Mesendoderm (in vitro differentiated cells): ENCODE data around the gene PARK7.

Source experiments
- DNase-seq: peaks from one replicate; pipeline ENCODE4 v3.0.0; 2013
- H2AK5ac ChIP-seq: 2 replicates; pipeline ENCODE4 v1.6.1; 2013; ENCODE audit warnings: low read length, inconsistent platforms
- H2BK120ac ChIP-seq: 2 replicates; pipeline ENCODE4 v1.6.1; 2013; ENCODE audit warnings: low read depth, mild to moderate bottlenecking, low read length, moderate library complexity, mixed read lengths
- H2BK15ac ChIP-seq: replicated peaks from 2 replicates; pipeline ENCODE4 v1.6.1; 2013; ENCODE audit warnings: low read depth, mild to moderate bottlenecking, moderate library complexity
- H2BK5ac ChIP-seq: 2 replicates; pipeline ENCODE4 v1.6.1; 2013; ENCODE audit warnings: low read length, inconsistent platforms
- H3K18ac ChIP-seq: 2 replicates; pipeline ENCODE4 v1.6.1; 2013; ENCODE audit warnings: mild to moderate bottlenecking, low read length, mixed read lengths
- H3K23ac ChIP-seq: one replicate; pipeline ENCODE4 v1.6.1; 2013; ENCODE audit warnings: low read length
- H3K27ac ChIP-seq: 2 replicates; pipeline ENCODE4 v1.5.1; 2013; ENCODE audit warnings: low read depth, mild to moderate bottlenecking, inconsistent platforms, low read length, moderate library complexity
- H3K27me3 ChIP-seq: 2 replicates; pipeline ENCODE4 v1.6.1; 2013; ENCODE audit warnings: low read length, control low read depth, mild to moderate bottlenecking, inconsistent platforms; ENCODE audit not compliant: insufficient read depth, poor library complexity
- H3K36me3 ChIP-seq: 2 replicates; pipeline ENCODE4 v1.6.1; 2013; ENCODE audit warnings: low read length, inconsistent platforms; ENCODE audit not compliant: control insufficient read depth, insufficient read depth
- H3K4ac ChIP-seq: one replicate; pipeline ENCODE4 v1.6.1; 2013; ENCODE audit warnings: low read depth, mild to moderate bottlenecking, low read length, moderate library complexity
- H3K4me1 ChIP-seq: 2 replicates; pipeline ENCODE4 v1.6.1; 2013; ENCODE audit warnings: low read depth, low read length, inconsistent platforms; ENCODE audit not compliant: control insufficient read depth
- H3K4me2 ChIP-seq: 2 replicates; pipeline ENCODE4 v1.6.1; 2013; ENCODE audit warnings: low read length
- H3K4me3 ChIP-seq: 2 replicates; pipeline ENCODE4 v1.5.1; 2013; ENCODE audit warnings: mild to moderate bottlenecking, low read length
- H3K56ac ChIP-seq: one replicate; pipeline ENCODE4 v1.6.1; 2013; ENCODE audit warnings: low read length
- H3K79me1 ChIP-seq: 2 replicates; pipeline ENCODE4 v1.6.1; 2013; ENCODE audit warnings: low read length, inconsistent platforms
- H3K79me2 ChIP-seq: 2 replicates; pipeline ENCODE4 v1.6.1; 2013; ENCODE audit warnings: mild to moderate bottlenecking, low read length; ENCODE audit not compliant: control insufficient read depth, insufficient read depth
- H3K9ac ChIP-seq: 2 replicates; pipeline ENCODE4 v1.6.1; 2013; ENCODE audit warnings: low read length, inconsistent platforms
- H4K5ac ChIP-seq: one replicate; pipeline ENCODE4 v1.6.1; 2013; ENCODE audit warnings: low read length
- H4K8ac ChIP-seq: one replicate; pipeline ENCODE4 v1.6.1; 2013; ENCODE audit warnings: low read depth, mild to moderate bottlenecking, control low read depth, low read length, moderate library complexity
- WGBS: extraction: QIAGEN DNeasy Blood & Tissue Kit; methylation state at CpG from one replicate; pipeline ENCODE4 v1.1.7; 2013; ENCODE audit warnings: low lambda C conversion rate, missing lambda C conversion rate; ENCODE audit not compliant: insufficient coverage; ENCODE audit errors: extremely low coverage; 5-methylcytosine and 5-hydroxymethylcytosine counted together

Gene PARK7

DNA sequence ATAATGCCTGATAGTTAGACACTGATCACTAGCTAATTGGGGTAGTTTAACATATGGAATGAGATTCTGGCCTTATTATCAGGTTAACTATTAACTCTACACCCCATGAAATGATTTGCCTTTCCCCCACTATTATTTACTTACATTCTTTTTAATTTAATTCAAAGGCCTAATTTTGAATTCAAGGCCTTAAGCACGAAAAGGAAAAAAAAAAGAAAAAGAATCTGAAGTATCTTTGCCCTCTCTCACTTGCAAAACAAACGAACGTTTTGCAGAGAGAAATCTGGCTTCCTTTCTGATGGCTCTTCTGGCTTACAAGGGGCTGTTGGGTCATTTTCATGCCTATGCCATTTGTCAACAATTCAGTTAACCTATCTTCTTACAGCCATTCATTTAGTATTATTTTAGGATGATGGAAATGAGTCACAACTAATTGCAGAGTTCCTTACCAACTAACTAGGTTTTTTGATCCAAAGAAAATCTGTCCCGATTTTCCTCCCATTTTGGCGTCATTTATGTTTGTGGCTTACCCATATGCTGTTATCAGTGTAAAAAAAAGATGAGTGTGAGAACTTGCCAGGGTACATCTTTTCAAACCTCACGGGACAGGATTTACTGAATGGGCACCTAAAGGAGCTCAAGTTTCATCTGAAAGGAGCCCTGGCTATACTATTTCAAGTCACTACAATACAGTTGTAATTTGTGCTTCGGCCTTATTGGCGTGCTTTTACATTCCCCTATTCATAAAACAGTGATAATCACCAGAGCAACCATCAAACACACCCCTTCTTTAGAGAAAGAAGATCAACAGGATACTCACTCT, 66.4 kb downstream of the PARK7 start:
- H4K8ac ChIP-seq = no peak overlapping the region
- H3K79me1 ChIP-seq = no peaks in the 10 kb centered on the region
- no peaks in the 10 kb centered on the region for H3K27me3 ChIP-seq
- no peak overlapping the region for H2BK5ac ChIP-seq
- H3K4me1 ChIP-seq = peaks cover 7% of the 10 kb centered on the region
- no peak overlapping the region for H3K4me2 ChIP-seq
- no peak overlapping the region for H3K18ac ChIP-seq
- H3K36me3 ChIP-seq = no peaks in the 10 kb centered on the region
- H3K56ac ChIP-seq = no peak overlapping the region
- H3K23ac ChIP-seq = no peak overlapping the region
- H2AK5ac ChIP-seq = no peak overlapping the region
- no peak overlapping the region for H4K5ac ChIP-seq
- no peak overlapping the region for H3K4ac ChIP-seq
- H3K9ac ChIP-seq = no peak overlapping the region
- WGBS = no CpG with 5 or more reads among the region's 8 CpGs
- H2BK120ac ChIP-seq = no peak overlapping the region
- no peak overlapping the region for H2BK15ac ChIP-seq
- no peak overlapping the region for H3K27ac ChIP-seq
- DNase-seq = peak; percentile 56
- peaks cover 28% of the 10 kb centered on the region for H3K79me2 ChIP-seq
- H3K4me3 ChIP-seq = no peak overlapping the region

- WGBS = no CpG with 5 or more reads among the region's 1 CpG
These were observed 67.0 kb downstream of the PARK7 start for GRCh38 chr1:8028571-8028910.

GRCh38 chr1:8031176-8031785, 69.8 kb downstream of the PARK7 start:
- Histone ChIP-seq H3K36me3 (no peaks in the 10 kb centered on the region), H3K79me2 (no peaks in the 10 kb centered on the region), H2BK120ac (no peak overlapping the region), H3K56ac (no peak overlapping the region), H2BK5ac (no peak overlapping the region), H3K79me1 (no peaks in the 10 kb centered on the region), H3K27me3 (no peaks in the 10 kb centered on the region), H3K4me2 (no peak overlapping the region), H2BK15ac (no peak overlapping the region), H4K5ac (no peak overlapping the region), H4K8ac (no peak overlapping the region), H3K27ac (no peak overlapping the region), H3K4me1 (peaks cover 5% of the 10 kb centered on the region), H3K4me3 (no peak overlapping the region), H2AK5ac (no peak overlapping the region), H3K9ac (no peak overlapping the region), H3K4ac (no peak overlapping the region), H3K18ac (no peak overlapping the region), H3K23ac (no peak overlapping the region)
- no CpG with 5 or more reads among the region's 9 CpGs for WGBS
- no peak for DNase-seq

More at GRCh38 chr1:8028571-8028910, 67.0 kb downstream of the PARK7 start:
- H3K27ac ChIP-seq = no peak overlapping the region
- H2BK120ac ChIP-seq = no peak overlapping the region
- H3K4me1 ChIP-seq = peaks cover 7% of the 10 kb centered on the region
- H3K4ac ChIP-seq = no peak overlapping the region
- no peak overlapping the region for H3K23ac ChIP-seq
- H2BK15ac ChIP-seq = no peak overlapping the region
- no peak overlapping the region for H4K5ac ChIP-seq
- H3K9ac ChIP-seq = no peak overlapping the region
- H3K27me3 ChIP-seq = no peaks in the 10 kb centered on the region
- no peak overlapping the region for H2BK5ac ChIP-seq
- H3K4me3 ChIP-seq = no peak overlapping the region
- H3K56ac ChIP-seq = no peak overlapping the region
- no peak for DNase-seq
- no peak overlapping the region for H3K4me2 ChIP-seq
- H3K18ac ChIP-seq = no peak overlapping the region
- no peak overlapping the region for H2AK5ac ChIP-seq
- H3K79me1 ChIP-seq = no peaks in the 10 kb centered on the region
- peaks cover 23% of the 10 kb centered on the region for H3K79me2 ChIP-seq
- H3K36me3 ChIP-seq = no peaks in the 10 kb centered on the region
- no peak overlapping the region for H4K8ac ChIP-seq

DNA sequence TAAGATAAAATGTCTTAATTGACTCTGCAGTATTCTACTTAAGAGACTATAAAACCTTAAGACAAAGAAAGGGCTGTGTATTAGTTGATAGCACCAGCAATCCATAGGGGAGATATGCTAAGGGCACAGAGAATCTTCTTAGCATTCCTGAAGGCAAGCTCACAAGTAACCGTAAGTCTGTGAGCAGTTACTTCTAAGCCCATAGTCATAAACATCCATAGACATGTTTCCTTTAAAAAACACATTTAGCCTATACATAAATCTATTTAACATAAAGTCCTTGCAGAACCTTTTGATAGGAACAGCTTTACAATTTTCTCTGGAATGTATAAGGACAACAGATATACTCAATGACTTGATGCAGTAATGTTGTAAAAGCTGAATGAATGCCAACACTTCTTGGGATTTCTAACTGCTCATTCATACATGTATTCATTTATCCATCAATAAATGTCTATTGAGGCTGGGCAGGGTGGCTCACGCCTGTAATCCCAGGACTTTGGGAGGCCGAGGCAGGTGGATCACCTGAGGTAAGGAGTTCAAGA, 70.9 kb downstream of the PARK7 start:
- no peaks in the 10 kb centered on the region for H3K27me3 ChIP-seq
- H3K36me3 ChIP-seq = no peaks in the 10 kb centered on the region
- H3K18ac ChIP-seq = no peak overlapping the region
- no peak overlapping the region for H3K27ac ChIP-seq
- H3K23ac ChIP-seq = no peak overlapping the region
- no peak overlapping the region for H3K4me2 ChIP-seq
- no peak overlapping the region for H3K4me3 ChIP-seq
- no peak overlapping the region for H2AK5ac ChIP-seq
- H4K5ac ChIP-seq = no peak overlapping the region
- no peak overlapping the region for H3K9ac ChIP-seq
- DNase-seq = no peak
- H3K4ac ChIP-seq = no peak overlapping the region
- no peaks in the 10 kb centered on the region for H3K79me1 ChIP-seq
- H2BK120ac ChIP-seq = no peak overlapping the region
- WGBS = no CpG with 5 or more reads among the region's 3 CpGs
- no peak overlapping the region for H2BK5ac ChIP-seq
- no peak overlapping the region for H4K8ac ChIP-seq
- no peaks in the 10 kb centered on the region for H3K4me1 ChIP-seq
- no peak overlapping the region for H2BK15ac ChIP-seq
- H3K79me2 ChIP-seq = no peaks in the 10 kb centered on the region
- H3K56ac ChIP-seq = no peak overlapping the region

GRCh38 chr1:8033322-8033721, 71.8 kb downstream of the PARK7 start:
- Histone ChIP-seq H2AK5ac (no peak overlapping the region), H3K9ac (no peak overlapping the region), H3K4me2 (no peak overlapping the region), H2BK120ac (no peak overlapping the region), H3K4ac (no peak overlapping the region), H3K79me1 (no peaks in the 10 kb centered on the region), H3K4me1 (no peaks in the 10 kb centered on the region), H3K23ac (no peak overlapping the region), H2BK5ac (no peak overlapping the region), H3K79me2 (no peaks in the 10 kb centered on the region), H3K4me3 (no peak overlapping the region), H3K56ac (no peak overlapping the region), H4K8ac (no peak overlapping the region), H4K5ac (no peak overlapping the region), H3K27ac (no peak overlapping the region), H2BK15ac (no peak overlapping the region), H3K27me3 (no peaks in the 10 kb centered on the region), H3K18ac (no peak overlapping the region), H3K36me3 (no peaks in the 10 kb centered on the region)
- no CpG with 5 or more reads among the region's 6 CpGs for WGBS
- DNase-seq = no peak
